HG03457 (cell line): ENCODE measurements around the gene ANTXR1.
"Not testable (repeated sequence)": the region's sequence is repeated elsewhere in the genome, so short reads cannot be mapped to it uniquely, and the experiment has no call there.

Experiments used
- ATAC-seq: cut with Tn5 transposase; IDR thresholded peaks from one replicate; pipeline ENCODE4 v1.9.1; 2021; ENCODE audit warnings: moderate number of reproducible peaks; ENCODE audit not compliant: unreplicated experiment

The ANTXR1 gene

DNA sequence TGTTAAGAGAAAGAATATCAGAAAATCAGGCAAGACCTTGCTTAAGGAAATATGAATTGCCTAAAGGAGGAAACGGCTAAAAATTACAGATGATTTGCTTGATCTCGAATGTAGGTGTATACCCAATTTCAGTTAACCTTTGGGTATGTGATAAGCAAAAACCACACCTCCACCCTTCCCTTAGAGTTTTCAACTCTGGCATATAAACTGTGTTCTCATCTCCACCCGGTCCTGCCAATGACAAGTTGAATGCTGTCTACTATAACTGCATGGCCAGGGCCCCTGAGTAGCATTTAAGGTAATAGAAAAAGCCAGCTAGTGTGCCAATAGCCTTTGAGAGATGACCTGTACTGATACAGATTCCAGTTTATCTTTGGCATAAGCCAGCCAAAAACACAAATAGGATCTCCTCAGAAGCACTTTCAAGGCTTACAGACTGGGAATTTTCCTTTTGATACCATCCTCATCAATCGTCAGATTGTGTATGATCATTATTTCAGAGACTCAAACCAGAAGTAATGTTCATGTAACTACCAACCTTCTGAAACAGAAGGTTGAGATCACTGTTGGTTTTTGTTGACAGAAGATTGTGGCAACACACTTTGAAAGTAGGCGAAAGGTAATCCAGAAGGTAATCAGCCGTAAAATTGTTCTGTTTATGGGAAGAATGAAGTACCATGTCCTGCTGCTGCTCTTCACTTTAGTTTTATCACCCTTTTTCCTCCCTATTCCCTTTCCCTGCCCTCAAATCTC, 211.0 kb downstream of the ANTXR1 start:
- no peak for ATAC-seq

DNA sequence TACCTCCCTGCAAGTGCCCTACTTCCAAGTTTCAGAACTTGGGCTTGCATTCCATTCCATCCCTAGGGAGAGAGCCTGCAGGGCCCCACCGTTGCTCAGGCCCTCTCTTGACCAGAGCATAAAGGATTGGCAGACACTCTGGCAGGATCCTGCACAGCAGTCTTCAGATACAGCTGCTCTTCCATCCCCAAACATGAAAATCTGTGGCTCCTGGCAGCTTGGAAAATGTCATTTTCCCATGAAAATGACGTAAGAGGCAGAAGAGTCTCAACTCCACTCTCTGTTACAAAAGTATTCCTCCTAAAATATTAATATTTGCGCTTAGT, 211.5 kb downstream of the ANTXR1 start:
- no peak for ATAC-seq

DNA sequence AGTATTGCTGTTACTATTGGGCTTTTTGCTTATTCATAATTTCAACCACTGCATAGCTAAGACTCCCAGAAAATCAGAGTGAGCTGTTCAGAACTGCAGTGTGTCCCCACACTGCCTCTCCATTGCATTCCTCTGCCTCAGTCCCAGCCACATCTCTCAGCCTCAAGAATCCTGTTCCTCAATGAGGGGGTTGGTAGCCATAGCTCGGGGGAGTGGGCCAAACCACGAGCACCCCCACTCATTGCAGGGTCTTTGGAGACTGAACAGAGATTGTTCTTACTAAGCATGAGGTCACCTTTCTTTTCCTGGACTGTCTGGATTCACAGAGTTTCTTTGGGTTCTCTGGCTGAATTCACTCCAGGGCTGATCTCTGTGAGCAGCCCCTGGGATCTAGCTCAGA, 213.0 kb downstream of the ANTXR1 start:
- ATAC-seq = no peak

DNA sequence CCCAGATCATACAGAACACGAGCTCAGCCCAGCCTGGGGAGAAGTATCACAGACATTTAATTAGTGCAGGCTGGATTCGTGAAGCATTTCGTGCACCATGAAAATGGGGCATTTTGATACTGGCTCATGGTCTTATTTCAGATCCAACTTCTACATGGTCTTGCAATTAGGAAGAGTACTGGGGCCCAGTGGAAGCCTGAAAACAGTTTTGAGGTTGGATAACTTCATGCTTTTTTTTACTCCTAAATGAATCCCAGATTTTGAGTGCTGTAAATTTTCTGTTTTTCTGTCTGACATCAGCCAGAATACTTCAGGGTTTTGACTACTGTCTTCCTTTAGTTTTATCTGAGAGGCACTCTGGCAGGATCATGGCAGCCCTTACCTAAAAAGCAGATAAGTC, 213.9 kb downstream of the ANTXR1 start:
- ATAC-seq = no peak

DNA sequence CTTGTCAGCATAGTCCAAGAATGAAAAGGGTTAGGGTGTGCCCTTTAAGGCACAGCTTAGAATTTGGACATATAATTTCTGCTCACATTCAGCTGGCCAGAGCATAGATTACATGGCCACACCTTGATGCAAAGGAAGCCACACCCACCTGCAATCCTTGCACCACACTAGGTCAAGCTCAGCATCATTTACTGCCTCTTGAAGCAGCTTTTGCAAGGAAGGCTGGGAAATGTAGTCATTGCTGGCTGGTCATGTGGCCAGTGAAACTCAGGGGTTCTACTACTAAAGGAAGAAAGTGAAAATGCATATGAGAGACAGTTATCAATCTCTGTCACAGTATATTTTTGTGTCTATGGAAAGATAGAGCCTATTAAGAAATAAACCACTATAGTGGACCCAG, 214.7 kb downstream of the ANTXR1 start:
- ATAC-seq = no peak

DNA sequence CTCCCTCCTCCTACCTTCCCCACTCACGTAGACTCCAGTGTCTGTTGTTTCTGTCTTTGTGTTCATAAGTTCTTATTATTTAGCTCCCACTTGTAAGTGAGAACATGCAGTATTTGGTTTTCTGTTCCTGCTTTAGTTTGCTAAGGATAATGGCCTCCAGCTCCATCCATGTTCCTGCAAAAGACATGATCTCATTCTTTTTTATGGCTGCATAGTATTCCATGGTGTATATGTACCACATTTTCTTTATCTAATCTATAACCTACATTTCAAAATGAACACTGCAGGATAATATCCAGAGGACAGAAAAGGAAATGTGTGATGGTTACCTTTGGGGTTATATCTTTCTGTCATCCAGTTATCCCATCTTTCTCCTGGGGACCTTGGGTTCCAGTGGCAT, 218.0 kb downstream of the ANTXR1 start:
- ATAC-seq = not testable (repeated sequence)

DNA sequence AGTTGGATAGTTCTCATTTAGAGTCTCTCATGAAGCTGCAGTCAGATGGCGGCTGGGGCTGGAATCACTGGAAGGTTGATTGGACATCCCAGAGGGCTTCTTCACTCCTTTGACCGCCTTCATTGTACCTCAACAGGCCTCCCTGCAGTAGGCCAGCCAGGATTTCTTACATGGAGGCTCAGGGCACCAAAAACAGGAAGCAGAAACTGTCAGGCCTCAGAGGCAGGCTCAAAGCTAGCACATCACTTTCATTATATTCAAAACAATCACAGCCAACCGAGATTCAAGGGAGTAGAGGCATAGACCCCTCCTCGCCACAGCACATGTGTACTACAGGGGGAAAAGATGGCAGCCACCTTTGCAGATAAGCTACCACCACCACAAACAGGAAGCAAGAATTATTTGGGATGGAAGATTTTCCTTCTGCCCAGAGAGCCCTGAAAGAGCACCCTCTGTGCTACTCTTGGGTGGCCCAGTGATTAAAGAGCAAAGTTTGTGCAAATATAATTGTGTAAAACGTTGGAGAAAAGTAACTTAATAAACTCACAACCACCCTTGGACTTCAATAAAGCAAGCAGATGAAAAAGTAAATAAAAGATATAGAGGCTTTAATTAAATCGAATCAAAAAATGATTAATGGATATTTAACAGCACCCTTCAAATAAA, 218.8 kb downstream of the ANTXR1 start:
- no peak for ATAC-seq

DNA sequence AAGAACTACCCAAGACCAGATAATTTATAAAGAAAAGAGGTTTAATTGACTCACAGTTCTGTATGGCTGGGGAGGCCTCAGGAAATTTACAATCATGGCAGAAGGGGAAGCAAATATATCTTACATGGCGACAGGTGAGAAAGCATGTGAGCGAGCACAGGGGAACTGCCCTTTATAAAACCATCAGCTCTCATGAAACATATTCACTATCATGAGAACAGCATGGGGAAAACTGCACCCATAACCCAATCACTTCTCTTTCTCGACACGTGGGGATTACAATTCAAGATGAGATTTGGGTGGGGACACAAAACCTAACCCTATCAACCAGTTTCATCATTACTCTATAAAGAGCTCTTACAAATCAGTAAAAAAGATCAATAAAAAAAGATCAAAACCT, 222.9 kb downstream of the ANTXR1 start:
- ATAC-seq = not testable (repeated sequence)

DNA sequence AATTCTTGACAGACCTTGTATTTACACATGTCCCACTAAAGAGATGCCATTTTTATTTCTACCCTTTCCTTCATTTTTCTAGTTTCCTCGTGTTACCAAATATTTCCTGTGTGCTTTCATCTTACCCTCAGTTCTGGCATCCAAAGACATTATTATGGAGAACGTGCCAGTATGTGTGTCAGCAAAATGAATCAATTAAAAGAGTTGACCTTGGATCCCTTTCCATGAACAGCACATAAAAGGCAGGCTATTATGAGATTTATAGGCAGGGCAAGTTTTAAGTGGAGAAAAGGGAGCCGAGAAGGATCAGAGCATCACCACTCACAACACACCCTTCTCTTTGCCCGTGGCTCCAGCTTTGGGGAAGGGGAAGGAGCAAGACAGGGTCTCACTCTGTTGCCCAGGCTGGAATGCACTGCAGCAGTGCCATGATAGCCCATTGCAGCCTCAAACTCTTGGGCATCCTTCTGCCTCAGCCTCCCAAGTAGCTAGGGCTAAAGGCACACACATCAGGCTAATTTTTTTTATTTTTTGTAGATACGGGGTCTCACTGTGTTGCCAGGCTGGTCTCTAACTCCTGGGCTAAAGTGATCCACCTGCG, 224.2 kb downstream of the ANTXR1 start:
- no peak for ATAC-seq

DNA sequence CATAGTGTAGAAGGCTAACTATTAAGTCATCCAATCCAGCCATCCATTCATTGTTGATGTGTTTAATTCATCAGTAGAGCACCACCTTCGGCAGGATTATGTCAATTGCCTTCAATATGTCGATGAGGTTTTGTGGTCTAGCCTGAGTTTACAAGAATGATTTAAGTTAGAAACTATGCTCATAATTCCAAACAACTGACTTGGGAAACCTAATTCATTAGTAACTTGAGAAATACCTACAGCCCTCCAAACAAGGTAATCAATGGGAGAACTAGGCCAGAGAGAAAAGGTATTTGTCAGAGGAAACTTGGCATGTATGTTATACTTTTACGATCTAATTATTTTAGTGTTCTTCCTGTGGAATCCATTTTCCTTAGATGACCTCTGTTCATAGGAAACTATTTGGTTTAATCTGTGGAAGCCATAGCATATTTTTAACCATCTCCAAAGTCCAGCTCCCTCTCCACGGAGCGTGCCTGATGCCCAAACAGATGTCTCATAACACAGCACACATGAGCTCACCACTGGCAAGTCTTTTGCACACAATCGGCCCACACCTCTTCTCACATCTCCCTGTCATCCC, 225.6 kb downstream of the ANTXR1 start:
- no peak for ATAC-seq

DNA sequence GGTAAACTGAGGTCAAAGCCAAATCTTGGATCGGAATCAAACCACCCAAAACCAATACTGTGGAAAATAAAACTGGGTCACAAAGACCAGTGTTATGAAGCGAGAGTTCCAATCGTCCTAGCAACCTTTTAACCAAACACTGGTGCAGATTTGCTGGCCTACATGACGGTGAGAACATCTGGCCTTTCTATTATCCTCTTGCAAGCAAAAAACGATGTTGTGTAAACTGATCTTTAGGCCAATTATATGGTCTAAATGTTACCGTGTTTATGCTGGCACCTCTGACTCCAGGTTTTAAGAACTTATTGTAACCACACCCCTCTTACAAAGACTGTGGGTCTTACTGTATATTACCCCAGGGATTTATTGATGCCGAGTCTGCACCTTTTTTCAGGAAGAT, 228.1 kb downstream of the ANTXR1 start:
- ATAC-seq = no peak

DNA sequence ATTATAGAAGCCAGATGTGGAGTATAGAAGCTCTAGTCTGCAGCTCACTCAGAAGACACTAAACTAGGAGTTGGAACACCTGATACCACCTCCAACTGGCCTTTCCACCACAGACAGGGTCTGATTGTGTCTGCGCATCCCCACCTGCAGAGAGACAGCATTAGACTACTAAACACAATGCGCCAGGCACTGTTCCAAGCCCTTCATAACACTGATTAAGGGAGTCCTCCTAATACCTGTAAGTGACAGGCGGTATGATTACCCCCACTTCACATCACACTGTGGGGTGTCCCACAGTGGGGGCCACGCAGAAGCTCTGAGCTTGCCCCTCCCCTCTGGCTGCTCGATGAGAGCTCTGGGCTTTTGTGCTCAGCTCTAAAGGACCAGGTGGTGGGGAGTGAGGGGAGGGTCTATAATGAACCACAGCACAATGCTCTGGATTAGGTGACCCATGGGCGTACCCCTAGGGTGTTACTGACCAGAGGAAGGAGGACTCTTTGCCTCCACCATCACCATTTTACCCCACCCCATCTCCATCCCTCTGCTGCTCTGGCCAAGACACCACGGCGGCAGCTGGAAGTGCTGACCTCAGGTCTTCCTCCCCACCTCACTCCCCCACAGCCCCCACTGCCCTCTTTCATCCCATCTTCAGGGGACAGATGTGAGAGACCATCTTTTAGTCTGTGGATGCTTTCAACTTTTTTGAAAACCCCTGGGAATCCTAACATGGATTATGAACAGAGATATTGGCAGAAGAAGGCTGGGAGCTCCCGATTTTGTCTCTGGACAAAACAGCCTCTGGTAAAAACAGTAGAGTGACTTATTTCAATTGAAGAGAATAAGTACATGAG, 228.9 kb downstream of the ANTXR1 start:
- no peak for ATAC-seq

DNA sequence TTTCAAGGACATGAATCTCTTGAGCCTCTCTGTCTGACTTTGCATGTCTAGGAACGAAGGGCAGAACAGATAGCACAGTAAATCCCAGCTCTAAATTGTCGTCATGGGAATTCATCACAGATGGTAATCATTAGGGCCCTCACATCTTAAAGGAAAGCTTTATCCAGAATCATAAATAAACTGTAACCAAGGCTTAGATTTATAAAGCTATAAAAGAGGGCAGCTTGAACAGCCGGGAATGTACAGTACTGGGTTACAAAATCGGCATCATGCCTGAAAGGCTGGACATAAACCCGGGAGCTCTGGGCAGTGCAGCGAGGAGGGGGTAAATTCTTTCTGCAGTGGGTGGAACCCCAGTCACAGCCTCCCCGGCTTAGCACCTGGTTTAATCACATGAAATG, 229.7 kb downstream of the ANTXR1 start:
- no peak for ATAC-seq

DNA sequence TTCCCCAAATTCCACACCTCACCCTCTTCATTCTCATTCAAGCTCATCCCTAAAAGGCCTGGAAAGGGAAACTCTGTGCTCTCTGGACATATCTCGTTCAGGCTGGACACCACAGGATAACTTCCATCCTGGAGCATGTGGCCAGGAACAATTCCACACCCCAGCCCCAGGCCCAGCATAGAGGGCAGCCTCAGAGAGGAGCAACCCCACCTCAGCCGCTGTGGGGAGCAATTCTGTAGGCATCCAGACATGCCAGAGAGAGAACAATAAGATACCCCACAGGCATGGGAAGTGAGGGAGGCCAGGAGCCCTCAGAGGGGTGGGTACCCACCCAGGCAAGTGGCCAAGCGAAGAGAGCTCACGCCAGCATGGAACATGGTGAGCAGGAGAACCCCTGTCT, 230.7 kb downstream of the ANTXR1 start:
- no peak for ATAC-seq

DNA sequence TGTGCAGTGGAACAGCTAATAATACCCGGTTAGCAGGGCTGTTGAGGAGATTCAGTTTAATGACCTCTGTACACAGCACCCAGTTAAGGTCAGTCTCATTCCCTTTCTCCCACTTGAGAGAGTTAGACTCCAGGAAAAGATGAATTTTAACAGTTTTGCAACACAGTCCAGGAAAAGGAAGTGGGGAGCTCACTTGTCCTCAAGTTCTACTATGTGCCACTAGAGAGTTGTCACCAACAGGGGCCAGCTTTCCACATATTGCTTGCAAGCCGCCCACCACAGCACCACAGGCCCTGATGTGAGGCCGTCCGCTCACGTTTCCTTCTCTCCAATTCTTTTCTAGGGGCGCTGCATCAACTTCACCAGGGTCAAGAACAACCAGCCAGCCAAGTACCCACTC, 231.9 kb downstream of the ANTXR1 start:
- no peak for ATAC-seq

DNA sequence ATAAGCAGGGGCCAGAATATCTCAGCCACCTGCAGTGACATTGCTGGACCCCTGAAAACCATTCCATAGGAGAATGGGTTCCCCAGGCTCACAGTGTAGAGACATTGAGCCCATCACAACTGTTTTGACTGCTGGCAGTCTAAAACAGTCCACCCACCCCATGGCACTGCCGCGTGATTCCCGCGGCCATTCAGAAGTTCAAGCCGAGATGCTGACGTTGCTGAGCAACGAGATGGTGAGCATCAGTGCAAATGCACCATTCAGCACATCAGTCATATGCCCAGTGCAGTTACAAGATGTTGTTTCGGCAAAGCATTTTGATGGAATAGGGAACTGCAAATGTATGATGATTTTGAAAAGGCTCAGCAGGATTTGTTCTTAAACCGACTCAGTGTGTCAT, 234.6 kb downstream of the ANTXR1 start:
- ATAC-seq = no peak

DNA sequence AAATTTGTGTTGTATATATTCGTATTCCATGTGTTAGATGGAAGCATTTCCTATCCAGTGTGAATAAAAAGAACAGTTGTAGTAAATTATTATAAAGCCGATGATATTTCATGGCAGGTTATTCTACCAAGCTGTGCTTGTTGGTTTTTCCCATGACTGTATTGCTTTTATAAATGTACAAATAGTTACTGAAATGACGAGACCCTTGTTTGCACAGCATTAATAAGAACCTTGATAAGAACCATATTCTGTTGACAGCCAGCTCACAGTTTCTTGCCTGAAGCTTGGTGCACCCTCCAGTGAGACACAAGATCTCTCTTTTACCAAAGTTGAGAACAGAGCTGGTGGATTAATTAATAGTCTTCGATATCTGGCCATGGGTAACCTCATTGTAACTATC, 235.3 kb downstream of the ANTXR1 start:
- ATAC-seq = no peak

DNA sequence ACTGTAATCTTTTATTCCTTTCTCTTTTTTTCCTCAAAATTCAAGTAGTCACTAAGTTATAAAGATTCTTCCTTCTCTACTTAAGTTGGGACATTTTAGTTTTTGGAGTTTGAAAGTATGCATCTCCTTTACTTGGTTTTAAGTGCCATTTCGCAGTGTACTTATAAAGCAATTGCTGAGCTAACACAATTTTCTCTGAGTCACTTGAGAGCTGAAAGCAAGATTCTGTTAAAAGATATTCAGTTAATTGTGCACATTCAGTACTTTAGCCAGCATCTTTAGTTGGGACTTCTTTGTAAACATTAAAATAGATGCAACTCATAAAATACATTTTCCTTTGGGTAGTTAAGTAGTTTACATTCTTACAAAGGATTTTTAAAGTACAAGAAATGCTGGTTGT, 238.0 kb downstream of the ANTXR1 start:
- no peak for ATAC-seq

DNA sequence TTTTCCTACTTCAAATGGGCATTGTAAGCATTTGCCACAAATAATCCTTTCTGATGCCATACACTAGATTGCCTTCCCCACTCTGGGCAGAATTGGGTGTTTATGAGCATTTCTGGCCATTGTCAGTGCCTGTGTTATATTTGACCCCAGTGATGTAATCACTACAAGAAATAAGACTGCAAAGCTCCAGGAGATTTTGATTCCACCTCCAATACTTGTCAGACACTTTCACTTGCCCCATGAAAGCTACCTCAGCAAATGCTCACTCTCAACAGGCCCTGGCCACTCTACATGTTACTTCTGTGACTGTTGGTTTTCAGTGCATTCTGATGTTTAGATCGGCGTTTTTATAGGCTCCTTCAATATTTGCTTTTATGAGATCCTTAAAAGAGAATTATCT, 239.0 kb downstream of the ANTXR1 start:
- no peak for ATAC-seq

DNA sequence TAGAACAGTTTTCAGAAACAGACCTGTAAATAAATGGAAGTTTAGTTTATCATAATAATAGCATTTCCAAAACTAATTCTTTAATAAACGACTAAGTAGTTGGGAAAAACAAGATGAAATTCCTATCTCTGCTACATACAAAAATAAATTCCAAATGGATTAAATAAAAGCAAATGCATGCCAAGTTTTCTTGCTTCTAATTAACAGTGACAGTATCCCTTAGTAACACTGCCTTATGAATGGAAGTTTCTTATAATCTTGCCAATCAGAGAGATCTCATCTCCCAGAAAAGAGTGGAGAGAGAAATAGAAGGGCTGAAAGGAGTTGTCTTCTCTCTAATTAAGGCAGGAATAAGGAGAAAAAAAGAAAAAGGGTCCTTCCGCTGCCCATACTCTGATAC, 240.1 kb downstream of the ANTXR1 start:
- no peak for ATAC-seq

DNA sequence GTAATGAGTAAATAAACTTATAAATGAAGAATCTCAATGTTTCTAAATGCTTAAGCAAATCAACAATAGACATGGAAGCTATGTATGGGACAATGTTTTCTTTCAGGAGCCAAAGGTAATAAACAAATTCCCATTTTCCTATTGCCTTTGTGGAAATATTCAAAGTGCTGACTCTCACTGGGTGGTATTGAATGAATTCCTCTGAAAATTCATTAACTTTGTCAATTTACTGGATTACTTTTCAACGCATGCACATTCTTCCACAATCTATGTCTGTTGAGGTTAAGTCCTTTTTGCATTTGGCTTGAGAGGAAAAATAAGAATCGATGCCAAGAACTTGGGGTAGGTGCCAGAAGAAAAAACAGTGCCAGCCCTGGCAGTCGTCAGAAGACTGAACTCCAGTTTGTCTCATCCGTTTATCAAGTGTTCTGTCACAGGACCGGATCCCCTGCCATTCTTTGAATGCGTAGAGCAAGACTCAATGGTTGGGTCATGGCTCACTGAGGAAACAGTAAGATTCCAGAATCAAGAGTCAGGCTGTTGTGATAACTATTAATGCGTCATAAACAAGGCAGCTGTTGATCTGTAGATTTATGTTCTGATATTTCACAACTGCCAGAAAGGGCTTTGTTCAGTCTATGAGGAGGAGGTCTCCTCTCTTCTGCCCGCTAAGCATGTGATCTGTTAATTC, 240.8 kb downstream of the ANTXR1 start:
- ATAC-seq = no peak
